DOHH2 (cell line): ENCODE data around the gene DEFB121.

Experiments
- H3F3A ChIP-seq: fragments of 200-600 bp; sonication (generic), shearing (Covaris generic); 2 replicates; pipeline ENCODE4 v1.6.0; 2016; ENCODE audit warnings: antibody characterized with exemption, mild to moderate bottlenecking; ENCODE audit not compliant: control insufficient read depth, insufficient read depth
- H3K27ac ChIP-seq: fragments of 200-600 bp; sonication (generic); 2 replicates; pipeline ENCODE4 v1.5.1; 2014; ENCODE audit warnings: low read depth, mild to moderate bottlenecking, low read length, moderate library complexity
- H3K27me3 ChIP-seq: fragments of 200-600 bp; sonication (generic); 2 replicates; pipeline ENCODE4 v1.6.1; 2014; ENCODE audit warnings: mild to moderate bottlenecking, low read length, mixed read lengths; ENCODE audit not compliant: control insufficient read depth
- H3K36me3 ChIP-seq: fragments of 200-600 bp; sonication (generic); 2 replicates; pipeline ENCODE4 v1.6.1; 2014; ENCODE audit warnings: mild to moderate bottlenecking, low read length, moderate library complexity, mixed read lengths; ENCODE audit not compliant: control insufficient read depth
- H3K4me1 ChIP-seq: fragments of 200-600 bp; sonication (generic); 2 replicates; pipeline ENCODE4 v1.6.1; 2014; ENCODE audit warnings: mild to moderate bottlenecking, low read length, mixed read lengths; ENCODE audit not compliant: control insufficient read depth
- H3K4me2 ChIP-seq: fragments of 200-600 bp; sonication (generic); 2 replicates; pipeline ENCODE4 v1.6.0; 2014; ENCODE audit warnings: mild to moderate bottlenecking, low read length, moderate library complexity
- H3K4me3 ChIP-seq: fragments of 200-600 bp; sonication (generic); 2 replicates; pipeline ENCODE4 v1.5.1; 2014; ENCODE audit warnings: mild to moderate bottlenecking, low read length, mixed read lengths
- H3K79me2 ChIP-seq: fragments of 200-600 bp; sonication (generic); 2 replicates; pipeline ENCODE4 v1.6.1; 2014; ENCODE audit warnings: mild to moderate bottlenecking, low read length, mixed read lengths; ENCODE audit not compliant: control insufficient read depth
- H3K9me2 ChIP-seq: fragments of 200-600 bp; sonication (generic); replicated peaks from 2 replicates; pipeline ENCODE4 v1.6.1; 2014; ENCODE audit warnings: mild to moderate bottlenecking, low read length, mixed read lengths; ENCODE audit not compliant: control insufficient read depth
- H3K9me3 ChIP-seq: fragments of 200-600 bp; sonication (generic); 2 replicates; pipeline ENCODE4 v1.6.1; 2014; ENCODE audit warnings: antibody characterized with exemption, low read length, mixed read lengths; ENCODE audit not compliant: control insufficient read depth, insufficient read depth
- H4K20me1 ChIP-seq: fragments of 200-600 bp; sonication (generic); 2 replicates; pipeline ENCODE4 v1.6.0; 2014; ENCODE audit warnings: low read depth, mild to moderate bottlenecking, antibody characterized with exemption, low read length, moderate library complexity; ENCODE audit not compliant: control insufficient read depth, insufficient read depth
- EZH2phosphoT487 ChIP-seq: fragments of 200-600 bp; sonication (generic); IDR thresholded peaks from 2 replicates; pipeline ENCODE4 v1.6.1; 2017; ENCODE audit warnings: borderline replicate concordance, mild to moderate bottlenecking, antibody characterized with exemption, low read length, moderate library complexity, mixed read lengths
- TF ChIP-seq, protein P1 (sequence below): fragments of 200-600 bp; sonication (generic); IDR thresholded peaks from one replicate; pipeline ENCODE4 v1.5.1; 2014; ENCODE audit warnings: antibody characterized with exemption, mild to moderate bottlenecking, low read depth, low read length; ENCODE audit not compliant: poor library complexity, severe bottlenecking

Gene DEFB121

DNA sequence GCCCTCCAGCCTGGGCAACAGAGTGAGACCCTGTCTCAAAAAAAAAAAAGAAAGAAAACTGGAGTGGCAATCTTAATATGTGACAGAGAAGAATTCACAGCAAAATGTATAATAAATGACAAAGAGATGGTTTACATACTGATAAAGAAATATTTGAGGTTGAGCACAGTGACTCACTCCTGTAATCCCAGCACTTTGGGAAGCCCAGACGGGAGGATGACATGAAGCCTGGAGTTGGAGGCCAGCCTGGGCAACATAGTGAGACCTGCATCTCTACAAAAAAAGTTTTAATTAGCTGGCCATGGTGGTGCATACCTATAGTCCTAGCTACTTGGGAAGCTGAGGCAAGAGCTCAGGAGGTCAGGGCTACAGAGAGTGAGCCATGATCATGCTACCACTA, 50.0 kb downstream of the DEFB121 start:
- Histone ChIP-seq H3K4me3 (no peak overlapping the region), H4K20me1 (no peaks in the 10 kb centered on the region), H3K27me3 (no peaks in the 10 kb centered on the region), H3K79me2 (no peaks in the 10 kb centered on the region), H3K27ac (no peak overlapping the region), H3K9me2 (no peaks in the 10 kb centered on the region), H3K4me2 (no peak overlapping the region), H3K9me3 (no peaks in the 10 kb centered on the region), H3K36me3 (no peaks in the 10 kb centered on the region), H3K4me1 (no peaks in the 10 kb centered on the region), H3F3A (no peaks in the 10 kb centered on the region)
- no peak for TF ChIP-seq EZH2phosphoT487
- TF ChIP-seq, protein P1, sequence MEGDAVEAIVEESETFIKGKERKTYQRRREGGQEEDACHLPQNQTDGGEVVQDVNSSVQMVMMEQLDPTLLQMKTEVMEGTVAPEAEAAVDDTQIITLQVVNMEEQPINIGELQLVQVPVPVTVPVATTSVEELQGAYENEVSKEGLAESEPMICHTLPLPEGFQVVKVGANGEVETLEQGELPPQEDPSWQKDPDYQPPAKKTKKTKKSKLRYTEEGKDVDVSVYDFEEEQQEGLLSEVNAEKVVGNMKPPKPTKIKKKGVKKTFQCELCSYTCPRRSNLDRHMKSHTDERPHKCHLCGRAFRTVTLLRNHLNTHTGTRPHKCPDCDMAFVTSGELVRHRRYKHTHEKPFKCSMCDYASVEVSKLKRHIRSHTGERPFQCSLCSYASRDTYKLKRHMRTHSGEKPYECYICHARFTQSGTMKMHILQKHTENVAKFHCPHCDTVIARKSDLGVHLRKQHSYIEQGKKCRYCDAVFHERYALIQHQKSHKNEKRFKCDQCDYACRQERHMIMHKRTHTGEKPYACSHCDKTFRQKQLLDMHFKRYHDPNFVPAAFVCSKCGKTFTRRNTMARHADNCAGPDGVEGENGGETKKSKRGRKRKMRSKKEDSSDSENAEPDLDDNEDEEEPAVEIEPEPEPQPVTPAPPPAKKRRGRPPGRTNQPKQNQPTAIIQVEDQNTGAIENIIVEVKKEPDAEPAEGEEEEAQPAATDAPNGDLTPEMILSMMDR = no peak
